Activated CD4-positive, CD25-positive, alpha-beta regulatory T cell treated with anti-CD3 and anti-CD28 coated beads, Interleukin-2, amount 50 U/mL, for 72 hours (primary cell): ENCODE data around the gene ERC1.
"Not testable (repeated sequence)": the region's sequence is repeated elsewhere in the genome, so short reads cannot be mapped to it uniquely, and the experiment has no call there.

ENCODE experiments used
- DNase-seq: peaks from one replicate; pipeline ENCODE4 v3.0.0; 2021

ERC1 gene

GRCh38 chr12:1300460-1300859 lies 309.4 kb downstream of the ERC1 start:
- DNase-seq: no peak

- DNase-seq: no peak
Measured at GRCh38 chr12:1302201-1302870, 311.3 kb downstream of the ERC1 start.

GRCh38 chr12:1305063-1305434 lies 314.0 kb downstream of the ERC1 start:
- DNase-seq: no peak

GRCh38 chr12:1305791-1306500 lies 314.9 kb downstream of the ERC1 start:
- no peak for DNase-seq

GRCh38 chr12:1306817-1307216 lies 315.8 kb downstream of the ERC1 start:
- DNase-seq: no peak

- DNase-seq: no peak
Measured at GRCh38 chr12:1307796-1308195, 316.8 kb downstream of the ERC1 start.

- no peak for DNase-seq
Measured at GRCh38 chr12:1309613-1310012, 318.6 kb downstream of the ERC1 start.

- no peak for DNase-seq
Measured at GRCh38 chr12:1310653-1311052, 319.6 kb downstream of the ERC1 start.

GRCh38 chr12:1311145-1311544 lies 320.1 kb downstream of the ERC1 start:
- DNase-seq: no peak

GRCh38 chr12:1313906-1314305 lies 322.9 kb downstream of the ERC1 start:
- no peak for DNase-seq

GRCh38 chr12:1314523-1314922 lies 323.5 kb downstream of the ERC1 start:
- DNase-seq: no peak

GRCh38 chr12:1316991-1317390 lies 326.0 kb downstream of the ERC1 start:
- DNase-seq: not testable (repeated sequence)

GRCh38 chr12:1318327-1319031 lies 327.5 kb downstream of the ERC1 start:
- no peak for DNase-seq

GRCh38 chr12:1319212-1319611 lies 328.2 kb downstream of the ERC1 start:
- no peak for DNase-seq

- no peak for DNase-seq
Measured at GRCh38 chr12:1320021-1320420, 329.0 kb downstream of the ERC1 start.

- DNase-seq: no peak
Measured at GRCh38 chr12:1322821-1323220, 331.8 kb downstream of the ERC1 start.

GRCh38 chr12:1324099-1324498 lies 333.1 kb downstream of the ERC1 start:
- no peak for DNase-seq

- DNase-seq: no peak
Measured at GRCh38 chr12:1324910-1325309, 333.9 kb downstream of the ERC1 start.

- DNase-seq: no peak
Measured at GRCh38 chr12:1325666-1326065, 334.6 kb downstream of the ERC1 start.

- DNase-seq: no peak
Measured at GRCh38 chr12:1326258-1326657, 335.2 kb downstream of the ERC1 start.

GRCh38 chr12:1328391-1328790 lies 337.4 kb downstream of the ERC1 start:
- DNase-seq: no peak

GRCh38 chr12:1329784-1330476 lies 338.9 kb downstream of the ERC1 start:
- DNase-seq: no peak

- no peak for DNase-seq
Measured at GRCh38 chr12:1330477-1330827, 339.4 kb downstream of the ERC1 start.

GRCh38 chr12:1332327-1332726 lies 341.3 kb downstream of the ERC1 start:
- no peak for DNase-seq
